ENCODE data around the gene HCK. TPM values are rescaled to one million over a fixed set of nuclear protein-coding genes. Genes with fewer than 3 reads are reported as not detected.
"Not testable (repeated sequence)": the region's sequence is repeated elsewhere in the genome, so short reads cannot be mapped to it uniquely, and the experiment has no call there.

Gene HCK
- polyA plus RNA-seq, 3 donors: 2.2 to 3.3 (median 2.6) TPM

GRCh38 chr20:32028647-32029372, 23.2 kb upstream of the HCK start:
- DNase-seq (ENCODE audit: low read depth in 3 of 3, low spot score in 2 of 3): peak in 1 of 3 donors; percentile 32

- no peak for DNase-seq (ENCODE audit: low read depth in 3 of 3, low spot score in 2 of 3)
Observed at GRCh38 chr20:32029561-32029960, 22.5 kb upstream of the HCK start.

- DNase-seq (ENCODE audit: low read depth in 3 of 3, low spot score in 2 of 3): peak in 2 of 3 donors; percentile 54 to 69
Observed at GRCh38 chr20:32031007-32031958, 20.8 kb upstream of the HCK start.

- no peak for DNase-seq (ENCODE audit: low read depth in 3 of 3, low spot score in 2 of 3)
Observed at GRCh38 chr20:32033316-32033715, 18.7 kb upstream of the HCK start.

- DNase-seq (ENCODE audit: low read depth in 3 of 3, low spot score in 2 of 3): not testable (repeated sequence)
Observed at GRCh38 chr20:32033721-32034120, 18.3 kb upstream of the HCK start.

- DNase-seq (ENCODE audit: low read depth in 3 of 3, low spot score in 2 of 3): no peak
Observed at GRCh38 chr20:32034581-32035425, 17.2 kb upstream of the HCK start.

- DNase-seq (ENCODE audit: low read depth in 3 of 3, low spot score in 2 of 3): no peak
Observed at GRCh38 chr20:32035426-32035779, 16.6 kb upstream of the HCK start.

- no peak for DNase-seq (ENCODE audit: low read depth in 3 of 3, low spot score in 2 of 3)
Observed at GRCh38 chr20:32036252-32036651, 15.8 kb upstream of the HCK start.

GRCh38 chr20:32036716-32037485, 15.1 kb upstream of the HCK start:
- no peak for DNase-seq (ENCODE audit: low read depth in 3 of 3, low spot score in 2 of 3)

GRCh38 chr20:32037929-32038328, 14.1 kb upstream of the HCK start:
- DNase-seq (ENCODE audit: low read depth in 3 of 3, low spot score in 2 of 3): no peak

GRCh38 chr20:32040142-32040953, 11.7 kb upstream of the HCK start:
- DNase-seq (ENCODE audit: low read depth in 3 of 3, low spot score in 2 of 3): no peak

- DNase-seq (ENCODE audit: low read depth in 3 of 3, low spot score in 2 of 3): no peak
Observed at GRCh38 chr20:32045999-32046398, 6.0 kb upstream of the HCK start.

GRCh38 chr20:32050324-32050841, 1.7 kb upstream of the HCK start:
- no peak for DNase-seq (ENCODE audit: low read depth in 3 of 3, low spot score in 2 of 3)

- DNase-seq (ENCODE audit: low read depth in 3 of 3, low spot score in 2 of 3): no peak
Observed at GRCh38 chr20:32050851-32051556, 1.0 kb upstream of the HCK start.

GRCh38 chr20:32051720-32052089, 337 bp upstream of the HCK start:
- DNase-seq (ENCODE audit: low read depth in 3 of 3, low spot score in 2 of 3): no peak

GRCh38 chr20:32052778-32053362, 828 bp downstream of the HCK start:
- no peak for DNase-seq (ENCODE audit: low read depth in 3 of 3, low spot score in 2 of 3)

GRCh38 chr20:32053648-32054047, 1.6 kb downstream of the HCK start:
- DNase-seq (ENCODE audit: low read depth in 3 of 3, low spot score in 2 of 3): no peak

Measured in right renal cortex interstitium (tissue), 3 donors.